Lower lobe of right lung (tissue), 2 donors: ENCODE results near the gene TRIM5. TPM values are rescaled to one million over a fixed set of nuclear protein-coding genes. Genes with fewer than 3 reads are reported as not detected.
"Not testable (repeated sequence)": the region's sequence is repeated elsewhere in the genome, so short reads cannot be mapped to it uniquely, and the experiment has no call there.

Experiments used
- ATAC-seq, 2 donors: fragments of 200-7000 bp; cut with Tn5 transposase; one replicate each; pipeline ENCODE4 v1.9.1; 2020 to 2022; ENCODE audit warnings: mild to moderate bottlenecking in 2 of 2, moderate library complexity in 2 of 2
- DNase-seq: peaks from one replicate; pipeline ENCODE4 v3.0.0-alpha.2; 2020
- H3K27ac ChIP-seq: fragments of 200-600 bp; one replicate; pipeline ENCODE4 v1.8.0; 2022
- H3K27me3 ChIP-seq: fragments of 200-600 bp; one replicate; pipeline ENCODE4 v1.8.0; 2022; ENCODE audit warnings: low read depth
- H3K36me3 ChIP-seq: fragments of 200-600 bp; one replicate; pipeline ENCODE4 v1.8.0; 2022; ENCODE audit warnings: mild to moderate bottlenecking
- H3K4me1 ChIP-seq: fragments of 200-600 bp; one replicate; pipeline ENCODE4 v1.8.0; 2022
- H3K4me3 ChIP-seq: fragments of 200-600 bp; one replicate; pipeline ENCODE4 v1.8.0; 2022; ENCODE audit warnings: mild to moderate bottlenecking
- H3K9me3 ChIP-seq: fragments of 200-600 bp; one replicate; pipeline ENCODE4 v1.8.0; 2022
- intact Hi-C: fragments of 100-400 bp; cut with DNase I; formaldehyde crosslinking; loops from one replicate; pipeline ENCODE4 v1.11.0; 2022
- total RNA-seq: library from RNA; stranded (reverse); fragmentation: NEBNext Ultra II Directional; extraction: Animal tissue kit (Norgen Biotek cat#: 25700); gene quantifications from one replicate; pipeline ENCODE4 v1.2.1, GENCODE V29; 2021
- TF ChIP-seq, protein P1 (sequence below): fragments of 200-600 bp; IDR thresholded peaks from one replicate; pipeline ENCODE4 v1.8.0; 2022; ENCODE audit warnings: antibody characterized with exemption, mild to moderate bottlenecking
- donor health status: DM: no; HTN: yes; CAD: no; lungs with severe emphysema.

Gene TRIM5
- total RNA-seq, 1 donor from 2014 or later: 37.1 TPM

DNA sequence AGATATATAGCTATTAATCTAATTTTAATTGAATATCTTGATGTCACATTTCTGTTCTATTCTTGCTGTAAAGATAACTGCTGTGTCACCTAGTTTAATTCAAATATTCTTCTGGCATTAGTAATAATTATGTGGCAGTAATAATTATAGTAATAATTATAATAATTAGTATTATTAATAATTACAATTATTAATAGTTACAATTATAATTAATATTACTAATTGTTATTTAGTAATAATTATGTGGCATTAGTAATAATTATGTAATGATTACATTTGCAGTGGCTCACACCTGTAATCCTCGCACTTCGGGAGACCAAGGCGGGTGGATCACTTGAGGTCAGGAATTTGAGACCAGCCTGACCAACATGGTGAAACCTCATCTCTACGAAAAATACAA lies 1.6 kb upstream of the TRIM5 start:
- H3K27ac ChIP-seq: no peak overlapping the region
- TF ChIP-seq, protein P1, sequence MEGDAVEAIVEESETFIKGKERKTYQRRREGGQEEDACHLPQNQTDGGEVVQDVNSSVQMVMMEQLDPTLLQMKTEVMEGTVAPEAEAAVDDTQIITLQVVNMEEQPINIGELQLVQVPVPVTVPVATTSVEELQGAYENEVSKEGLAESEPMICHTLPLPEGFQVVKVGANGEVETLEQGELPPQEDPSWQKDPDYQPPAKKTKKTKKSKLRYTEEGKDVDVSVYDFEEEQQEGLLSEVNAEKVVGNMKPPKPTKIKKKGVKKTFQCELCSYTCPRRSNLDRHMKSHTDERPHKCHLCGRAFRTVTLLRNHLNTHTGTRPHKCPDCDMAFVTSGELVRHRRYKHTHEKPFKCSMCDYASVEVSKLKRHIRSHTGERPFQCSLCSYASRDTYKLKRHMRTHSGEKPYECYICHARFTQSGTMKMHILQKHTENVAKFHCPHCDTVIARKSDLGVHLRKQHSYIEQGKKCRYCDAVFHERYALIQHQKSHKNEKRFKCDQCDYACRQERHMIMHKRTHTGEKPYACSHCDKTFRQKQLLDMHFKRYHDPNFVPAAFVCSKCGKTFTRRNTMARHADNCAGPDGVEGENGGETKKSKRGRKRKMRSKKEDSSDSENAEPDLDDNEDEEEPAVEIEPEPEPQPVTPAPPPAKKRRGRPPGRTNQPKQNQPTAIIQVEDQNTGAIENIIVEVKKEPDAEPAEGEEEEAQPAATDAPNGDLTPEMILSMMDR: no peak
- no peak for ATAC-seq
- no peaks in the 10 kb centered on the region for H3K36me3 ChIP-seq
- intact Hi-C loops: no loop called here
- H3K27me3 ChIP-seq: no peaks in the 10 kb centered on the region
- peaks cover 30% of the 10 kb centered on the region for H3K4me1 ChIP-seq
- H3K9me3 ChIP-seq: no peaks in the 10 kb centered on the region
- no peak for DNase-seq
- H3K4me3 ChIP-seq: no peak overlapping the region

DNA sequence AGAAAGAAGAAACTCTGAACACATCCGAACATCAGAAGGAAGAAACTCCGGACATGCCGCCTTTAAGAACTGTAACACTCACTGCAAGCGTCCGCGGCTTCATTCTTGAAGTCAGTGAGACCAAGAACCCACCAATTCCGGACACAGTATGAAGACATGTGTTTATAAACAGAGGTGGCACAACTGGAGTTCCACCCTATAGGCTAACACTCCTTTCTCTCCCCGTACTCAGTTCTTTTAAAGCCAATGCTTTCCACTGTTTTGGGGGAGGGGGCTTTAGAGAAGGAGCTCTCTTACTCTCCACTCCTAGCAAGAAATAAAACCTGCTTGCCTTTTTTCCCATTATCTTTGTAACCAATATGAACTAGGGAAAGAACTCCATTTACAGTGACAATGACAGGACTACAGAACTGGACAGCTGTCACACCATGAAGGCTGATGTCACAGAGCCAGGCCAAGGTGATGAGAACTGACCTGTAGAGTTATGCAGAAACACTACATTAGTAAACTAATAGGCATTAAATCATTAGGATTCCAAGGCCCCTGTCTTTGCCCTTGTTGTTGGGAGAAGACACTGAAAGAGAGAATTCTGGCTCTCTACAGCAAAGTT lies 733 bp downstream of the TRIM5 start:
- intact Hi-C loops: no loop called here
- Histone ChIP-seq H3K4me3 (peak overlapping the region; percentile 63), H3K27ac (peak overlapping the region; percentile 88), H3K27me3 (no peaks in the 10 kb centered on the region), H3K9me3 (no peaks in the 10 kb centered on the region), H3K36me3 (peaks cover 16% of the 10 kb centered on the region), H3K4me1 (peaks cover 31% of the 10 kb centered on the region)
- TF ChIP-seq, protein P1: no peak
- ATAC-seq: peak in 1 of 2 donors; percentile 23
- DNase-seq: no peak

DNA sequence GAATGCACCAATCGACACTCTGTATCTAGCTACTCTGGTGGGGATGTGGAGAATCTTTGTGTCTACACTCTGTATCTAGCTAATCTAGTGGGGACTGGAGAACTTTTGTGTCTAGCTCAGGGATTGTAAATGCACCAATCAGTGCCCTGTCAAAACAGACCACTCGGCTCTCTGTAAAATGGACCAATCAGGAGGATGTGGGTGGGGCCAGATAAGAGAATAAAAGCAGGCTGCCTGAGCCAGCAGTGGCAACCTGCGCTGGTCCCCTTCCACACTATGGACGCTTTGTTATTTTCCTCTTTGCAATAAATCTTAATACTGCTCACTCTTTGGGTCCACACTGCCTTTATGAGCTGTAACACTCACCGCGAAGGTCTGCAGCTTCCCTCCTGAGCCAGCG lies 1.3 kb downstream of the TRIM5 start:
- Histone ChIP-seq H3K36me3 (peaks cover 21% of the 10 kb centered on the region), H3K27ac (peak overlapping the region; percentile 88), H3K4me1 (peaks cover 25% of the 10 kb centered on the region), H3K4me3 (peak overlapping the region; percentile 63)
- ATAC-seq, intact Hi-C loops, DNase-seq, H3K9me3 ChIP-seq, H3K27me3 ChIP-seq: not testable (repeated sequence)

GRCh38 chr11:5682890-5683441 lies 1.9 kb downstream of the TRIM5 start:
- H3K27me3 ChIP-seq, H3K27ac ChIP-seq, ATAC-seq, H3K9me3 ChIP-seq, intact Hi-C loops, DNase-seq, H3K4me3 ChIP-seq: not testable (repeated sequence)
- Histone ChIP-seq H3K36me3 (peaks cover 28% of the 10 kb centered on the region), H3K4me1 (peaks cover 20% of the 10 kb centered on the region)

DNA sequence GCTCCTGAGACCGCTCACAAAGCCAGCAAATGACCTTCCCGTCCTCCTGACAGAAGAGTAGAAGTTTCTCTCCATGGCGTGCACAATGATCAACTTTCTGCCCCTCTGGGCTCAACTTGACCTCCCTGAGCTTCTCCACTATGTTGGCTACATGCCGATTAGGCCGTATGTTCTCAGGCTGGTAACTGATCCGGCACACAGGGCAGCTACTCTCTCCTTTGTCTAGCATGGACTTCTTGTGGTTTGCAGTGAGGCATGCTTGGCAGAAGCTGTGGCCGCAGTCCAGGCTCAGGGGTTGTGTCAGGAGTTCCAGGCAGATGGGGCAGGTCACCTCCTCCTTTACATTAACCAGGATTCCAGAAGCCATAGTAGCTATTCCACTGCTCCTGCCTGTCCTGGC lies 5.1 kb downstream of the TRIM5 start:
- no peaks in the 10 kb centered on the region for H3K27me3 ChIP-seq
- H3K4me1 ChIP-seq: peaks cover 13% of the 10 kb centered on the region
- DNase-seq (no peak), ATAC-seq (no peak)
- intact Hi-C loops: no loop called here
- TF ChIP-seq, protein P1: no peak
- H3K4me3 ChIP-seq: no peak overlapping the region
- no peak overlapping the region for H3K27ac ChIP-seq
- H3K36me3 ChIP-seq: peaks cover 39% of the 10 kb centered on the region
- H3K9me3 ChIP-seq: no peaks in the 10 kb centered on the region

- H3K4me3 ChIP-seq: no peak overlapping the region
- H3K9me3 ChIP-seq: no peaks in the 10 kb centered on the region
- TF ChIP-seq, protein P1: no peak
- no peaks in the 10 kb centered on the region for H3K27me3 ChIP-seq
- H3K4me1 ChIP-seq: no peaks in the 10 kb centered on the region
- no peak overlapping the region for H3K27ac ChIP-seq
- DNase-seq: no peak
- peaks cover 62% of the 10 kb centered on the region for H3K36me3 ChIP-seq
- intact Hi-C loops: no loop called here
- no peak for ATAC-seq
These were observed 10.5 kb downstream of the TRIM5 start for GRCh38 chr11:5674391-5674790.
